Testis (tissue), 2 donors: ENCODE data around the gene RASA4.
"Not testable (repeated sequence)": the region's sequence is repeated elsewhere in the genome, so short reads cannot be mapped to it uniquely, and the experiment has no call there.

Experiments
- CTCF ChIP-seq, 3 experiments: fragments of 450-650 bp in 2 of 3; fragments of 200-600 bp in 1 of 3; sonication (generic) in 1 of 3; IDR thresholded peaks; one replicate each; pipeline ENCODE4 v1.5.1; 2016 to 2019; ENCODE audit warnings: antibody characterized with exemption in 3 of 3, mild to moderate bottlenecking in 2 of 3, moderate library complexity in 1 of 3
- POLR2A ChIP-seq: fragments of 450-650 bp; IDR thresholded peaks from one replicate; pipeline ENCODE4 v1.6.1; 2017; ENCODE audit warnings: antibody characterized with exemption, mild to moderate bottlenecking, moderate library complexity

DNA sequence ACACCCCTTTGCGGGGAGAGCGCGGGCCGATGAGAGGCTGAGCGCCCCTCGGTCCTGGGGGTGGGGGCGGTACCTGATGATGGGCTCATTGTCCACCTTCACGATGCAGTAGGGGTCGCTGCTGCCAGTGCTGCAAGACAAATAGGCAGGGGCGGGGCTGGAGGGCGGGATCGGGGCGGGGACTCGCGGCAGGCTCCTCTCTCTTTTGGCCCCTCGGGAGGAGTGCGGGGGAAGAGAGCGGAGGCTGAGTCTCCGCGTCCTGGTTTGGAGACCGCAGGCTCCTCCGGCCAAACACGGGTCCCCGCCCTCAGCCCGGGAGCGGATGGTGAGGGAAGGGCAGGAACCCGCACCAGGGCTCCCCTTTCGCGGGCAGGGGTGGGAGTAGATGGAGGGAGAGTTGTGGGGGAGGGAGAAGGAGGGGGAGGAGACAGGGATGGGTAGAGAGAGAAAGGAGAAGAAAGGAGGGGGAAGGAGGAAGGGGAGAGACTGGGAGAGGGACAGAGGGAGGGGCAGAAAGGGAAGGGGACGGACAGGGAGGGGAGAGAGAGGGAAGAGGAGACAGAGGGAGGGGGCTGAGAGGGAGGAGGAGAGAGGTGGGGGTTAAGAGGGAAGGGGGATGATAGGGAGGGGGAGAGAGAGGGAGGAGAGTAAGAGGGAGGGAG lies 5.4 kb downstream of the RASA4 start:
- TF ChIP-seq POLR2A; CTCF (IDR thresholded peaks at IDR 0.05): not testable (repeated sequence)
